GM08714 (cell line): ENCODE results near the gene ZMIZ1.

Experiments used
- H3K4me3 ChIP-seq: fragments of 200-500 bp; sonication (Bioruptor generic); 2 replicates; pipeline ENCODE4 v1.5.1; 2014; ENCODE audit warnings: mild to moderate bottlenecking, low read length, inconsistent platforms
- ZNF274 ChIP-seq: IDR thresholded peaks from 2 replicates; pipeline ENCODE4 v1.6.1; 2012; ENCODE audit warnings: mild to moderate bottlenecking, low read depth, low read length

ZMIZ1 gene

GRCh38 chr10:79237454-79238157 is 168.8 kb downstream of the ZMIZ1 start:
- H3K4me3 ChIP-seq: no peak overlapping the region
- no peak for TF ChIP-seq ZNF274

DNA sequence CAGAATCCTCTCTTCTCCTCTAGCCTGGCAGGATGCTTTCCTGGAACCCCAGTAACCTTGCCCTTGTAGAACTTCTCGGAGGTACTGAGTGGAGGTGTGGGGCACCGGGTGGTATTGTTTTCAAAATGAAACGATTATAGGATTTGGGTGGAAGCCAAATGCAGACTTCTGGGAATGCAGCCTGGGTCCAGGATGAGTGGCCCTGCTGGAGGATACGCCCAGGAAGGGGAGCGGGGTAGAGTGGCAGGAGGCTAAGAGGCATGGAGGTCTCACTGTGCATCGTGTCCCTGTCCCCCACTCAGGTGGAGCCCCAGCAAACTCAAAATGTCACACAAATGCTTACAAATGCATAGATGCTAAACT is 169.4 kb downstream of the ZMIZ1 start:
- no peak overlapping the region for H3K4me3 ChIP-seq

GRCh38 chr10:79238606-79239005 is 169.8 kb downstream of the ZMIZ1 start:
- no peak for TF ChIP-seq ZNF274
- no peak overlapping the region for H3K4me3 ChIP-seq

More for the DNA sequence above, 169.4 kb downstream of the ZMIZ1 start:
- no peak for TF ChIP-seq ZNF274

DNA sequence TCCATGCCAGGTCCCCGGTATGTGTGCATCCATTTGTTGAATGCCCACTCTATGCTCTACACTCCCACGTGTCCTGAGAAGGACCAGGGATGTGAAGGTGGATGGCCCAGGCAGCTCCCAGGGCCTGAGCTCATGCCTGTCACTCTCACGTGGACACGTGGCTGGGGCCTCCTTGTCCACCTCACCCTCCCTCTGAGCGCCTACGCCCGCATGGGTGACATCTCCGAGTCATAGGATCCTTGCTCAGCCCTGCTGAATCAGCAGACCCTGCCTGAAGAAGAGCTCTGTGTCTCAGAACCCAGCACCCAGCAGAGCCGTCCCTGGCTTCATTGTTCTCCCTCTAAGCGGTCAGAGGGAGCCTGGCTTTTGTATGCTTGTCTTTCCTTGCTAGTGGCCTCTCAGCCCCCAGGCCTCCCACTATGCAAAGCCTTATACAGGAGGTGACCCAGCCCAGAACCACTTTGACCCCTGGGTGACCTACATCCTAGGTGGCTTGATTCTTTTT is 170.6 kb downstream of the ZMIZ1 start:
- no peak for TF ChIP-seq ZNF274
- H3K4me3 ChIP-seq: no peak overlapping the region

DNA sequence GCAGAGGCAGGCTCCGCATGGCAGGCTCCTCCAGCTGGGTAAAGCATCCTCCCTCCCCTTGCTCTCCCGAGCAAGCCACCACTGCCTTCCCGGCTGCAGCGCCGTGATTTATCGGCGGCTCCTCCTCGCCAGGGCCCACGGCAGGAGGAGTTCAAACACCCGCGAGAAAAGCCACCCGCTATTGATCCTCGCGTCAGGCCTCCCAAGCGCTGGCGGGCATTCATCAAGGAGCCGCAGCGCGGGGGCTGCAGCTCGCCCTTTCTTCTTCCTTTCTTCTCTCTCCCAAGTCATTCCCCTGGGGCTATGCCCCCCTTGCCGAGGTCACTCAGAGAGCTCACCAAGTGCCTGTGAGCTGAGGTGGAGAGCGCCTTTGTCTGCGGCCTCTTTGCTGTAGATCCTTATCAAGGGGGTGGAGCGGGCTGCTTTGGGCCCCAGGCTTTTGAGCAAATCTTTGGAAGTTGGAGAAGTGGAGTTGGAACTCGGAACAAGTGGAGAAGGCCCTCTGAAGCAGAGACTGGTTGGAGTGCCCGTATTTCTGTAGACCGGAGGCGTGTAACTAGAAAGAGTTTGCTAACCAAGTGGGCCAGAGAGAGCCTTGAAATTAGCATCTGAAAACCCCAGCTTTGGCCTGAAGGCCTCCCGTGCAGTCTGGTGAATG is 171.3 kb downstream of the ZMIZ1 start:
- no peak for TF ChIP-seq ZNF274
- no peak overlapping the region for H3K4me3 ChIP-seq

DNA sequence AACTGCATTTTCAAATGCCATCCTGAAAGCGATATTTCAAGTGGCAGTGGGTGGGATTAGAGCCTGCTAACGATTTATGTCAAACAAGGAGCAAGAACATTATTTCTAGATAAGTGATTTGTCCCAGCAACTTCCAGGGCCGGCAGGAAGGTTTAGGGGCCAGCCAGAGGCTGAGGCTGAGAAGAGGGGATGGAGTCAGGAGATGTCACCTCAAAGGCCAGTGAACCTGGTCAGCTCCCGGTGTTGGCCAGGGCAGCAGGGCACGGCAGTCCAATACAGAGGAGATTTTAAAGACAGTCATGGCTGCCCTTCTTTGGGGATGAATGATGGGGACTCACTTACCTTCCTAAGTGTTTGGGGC is 172.8 kb downstream of the ZMIZ1 start:
- TF ChIP-seq ZNF274: no peak
- peak overlapping the region; percentile 27; the same call in 1 of the 2 replicates for H3K4me3 ChIP-seq

DNA sequence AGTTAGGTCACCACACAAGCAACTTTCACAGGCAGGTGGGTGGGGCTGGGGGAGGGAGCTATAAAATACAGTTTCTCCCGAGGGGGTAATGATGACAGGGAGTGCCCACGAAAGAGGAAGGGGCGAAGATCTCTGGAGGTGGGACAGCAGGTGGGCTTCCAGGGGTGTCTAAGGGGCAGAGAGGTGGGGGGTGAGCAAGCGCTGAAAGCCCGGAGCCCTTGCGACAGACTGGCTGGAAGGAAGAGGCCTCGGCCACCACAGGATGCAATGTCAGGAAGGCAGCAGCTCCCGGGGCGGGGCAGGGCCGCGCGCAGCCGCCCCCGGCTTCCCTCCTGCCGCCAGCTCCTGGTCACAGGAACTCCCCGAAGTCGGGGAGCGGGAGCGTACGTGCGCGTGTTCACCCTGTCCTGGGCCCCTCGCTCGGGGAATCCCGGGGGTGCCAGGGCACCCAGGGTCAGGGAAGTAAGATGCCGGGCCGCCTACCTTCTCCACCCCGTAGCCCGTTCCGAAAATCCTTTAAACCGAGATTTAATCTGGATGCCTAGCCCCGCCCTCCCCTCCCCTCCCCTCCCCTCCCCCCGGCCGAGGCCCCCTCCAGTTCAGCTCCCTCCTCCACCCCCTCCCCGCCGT is 173.3 kb downstream of the ZMIZ1 start:
- no peak for TF ChIP-seq ZNF274
- H3K4me3 ChIP-seq: peak overlapping the region; percentile 61; the same call in 1 of the 2 replicates

- H3K4me3 ChIP-seq: peak overlapping the region; percentile 61; the same call in 1 of the 2 replicates
These were observed 173.9 kb downstream of the ZMIZ1 start for GRCh38 chr10:79242620-79243152.

GRCh38 chr10:79243181-79244067 is 174.7 kb downstream of the ZMIZ1 start:
- no peak for TF ChIP-seq ZNF274
- peak overlapping the region; percentile 41; the same call in 1 of the 2 replicates for H3K4me3 ChIP-seq

More at GRCh38 chr10:79242620-79243152, 173.9 kb downstream of the ZMIZ1 start:
- no peak for TF ChIP-seq ZNF274

- TF ChIP-seq ZNF274: no peak
- peak overlapping the region; percentile 41; the same call in 1 of the 2 replicates for H3K4me3 ChIP-seq
These were observed 175.3 kb downstream of the ZMIZ1 start for GRCh38 chr10:79244068-79244442.

DNA sequence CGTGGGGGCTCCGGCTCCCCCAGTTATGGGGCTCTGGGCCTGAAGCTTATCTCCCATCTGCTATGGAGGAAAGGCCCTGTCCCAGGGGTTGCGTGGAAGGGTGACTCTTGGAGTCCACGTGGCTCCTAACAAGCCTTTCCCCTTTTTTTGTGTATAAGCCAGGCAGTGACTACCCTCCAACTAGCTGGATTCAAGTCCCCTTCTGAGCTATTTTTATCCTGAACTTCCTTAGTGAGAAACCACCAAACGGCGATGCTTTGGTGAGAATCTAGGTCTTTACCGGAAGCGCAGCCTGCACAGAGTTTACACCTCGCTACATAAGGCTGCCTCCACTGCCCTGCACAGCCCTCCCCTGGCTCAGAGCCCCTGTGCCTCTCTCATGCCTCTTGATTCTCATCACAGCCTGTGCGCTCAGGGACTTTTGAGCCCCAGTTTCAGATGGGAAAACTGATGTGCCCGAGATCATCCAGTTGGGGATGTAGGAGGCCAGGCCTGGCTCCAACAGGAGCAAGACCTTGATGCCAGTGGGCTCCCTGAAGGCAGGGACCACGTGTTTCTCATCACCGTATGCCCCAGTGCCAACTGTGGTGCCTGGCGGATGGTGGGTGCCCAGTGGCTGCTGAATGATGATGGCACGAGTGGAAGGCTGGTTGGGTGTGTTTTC is 176.2 kb downstream of the ZMIZ1 start:
- TF ChIP-seq ZNF274: no peak
- peak overlapping the region; percentile 41; the same call in 1 of the 2 replicates for H3K4me3 ChIP-seq

DNA sequence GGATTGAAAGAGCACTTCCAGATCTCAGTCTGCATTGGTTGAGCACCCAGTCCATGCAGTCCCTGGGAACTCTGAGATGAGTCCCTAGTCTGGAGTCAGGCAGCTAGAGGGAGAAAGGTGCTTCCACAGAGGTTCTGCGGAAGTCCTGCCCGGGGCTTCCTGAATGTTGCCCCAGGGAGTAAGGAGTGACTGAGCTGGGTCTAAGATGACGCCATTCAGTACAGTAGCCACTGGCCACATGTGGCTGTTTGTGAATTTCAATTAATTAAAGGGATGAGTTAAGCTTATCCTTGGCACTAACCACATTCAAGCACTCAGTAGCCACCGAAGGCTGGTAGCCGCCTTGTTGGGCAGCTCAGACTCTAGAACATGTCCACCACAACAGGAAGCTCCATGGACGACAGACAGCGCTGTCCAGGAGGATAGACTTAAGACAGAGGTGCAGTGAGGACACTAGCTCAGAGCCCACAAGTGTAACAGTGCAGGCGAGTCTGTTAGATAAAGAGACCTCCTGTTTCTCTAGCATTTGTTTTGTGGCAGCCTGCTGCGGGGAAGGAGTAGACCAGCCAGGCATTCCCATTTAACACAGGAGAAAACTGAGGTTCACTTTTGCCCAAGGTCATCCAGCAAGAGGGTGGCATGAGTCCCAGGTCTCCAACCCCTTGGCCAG is 176.9 kb downstream of the ZMIZ1 start:
- H3K4me3 ChIP-seq: peak overlapping the region; percentile 23; the same call in 1 of the 2 replicates
- no peak for TF ChIP-seq ZNF274

GRCh38 chr10:79246209-79246581 is 177.4 kb downstream of the ZMIZ1 start:
- no peak for TF ChIP-seq ZNF274
- H3K4me3 ChIP-seq: no peak overlapping the region
